ENCODE measurements around the gene TMEM236.
A peak's percentile ranks its signal among the peaks of the same experiment; 100 is the strongest.

TMEM236 gene

DNA sequence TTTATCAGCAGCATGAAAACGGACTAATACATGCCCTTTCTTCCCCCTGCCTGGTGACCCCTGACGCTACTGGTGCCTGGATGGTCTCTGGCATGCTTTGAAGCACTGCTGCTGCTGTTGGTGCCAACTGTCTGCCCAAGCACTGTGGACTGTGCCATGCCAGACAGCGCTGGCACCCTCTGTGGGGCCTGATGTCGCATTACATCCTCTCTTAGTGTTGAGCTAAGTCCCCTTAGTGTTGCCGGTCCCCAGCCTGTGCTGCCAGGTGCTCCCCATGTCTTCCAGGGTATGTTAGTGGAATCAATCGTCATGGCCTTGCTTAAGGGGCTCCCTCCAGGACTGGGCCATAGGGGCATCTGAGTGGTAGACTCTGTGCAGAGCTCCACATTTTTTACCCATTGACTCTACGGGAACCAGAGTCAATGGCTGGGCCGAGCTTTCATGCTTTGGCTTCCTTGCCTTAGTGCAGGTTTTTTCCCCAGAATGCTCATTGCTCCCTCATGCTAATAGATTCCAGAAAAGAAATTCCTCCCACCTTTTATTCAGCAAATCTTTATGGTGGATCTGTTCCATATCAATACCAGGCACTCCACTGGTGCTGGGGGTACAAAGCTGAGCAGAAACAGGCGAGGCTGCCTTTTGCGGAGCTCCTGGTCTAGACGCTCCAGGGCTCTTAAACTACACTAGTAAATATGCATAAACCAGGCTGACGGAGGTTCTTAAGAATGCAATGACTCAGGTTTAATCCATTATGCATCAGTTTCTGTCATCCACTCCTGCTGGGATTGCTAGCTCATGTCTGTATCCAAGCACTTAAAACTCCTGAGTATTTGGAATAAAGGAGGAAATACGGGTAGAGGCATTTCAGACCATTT is 35.3 kb downstream of the TMEM236 start:
- TF ChIP-seq TEAD4 (IDR thresholded peaks at IDR 0.05) (peak; percentile 66), YY1 (IDR thresholded peaks at IDR 0.05; ENCODE audit: low read depth) (no peak), EP300 (IDR thresholded peaks at IDR 0.05; ENCODE audit: borderline replicate concordance) (peak; percentile 32; the same call in 1 of the 2 replicates), EGR1 (IDR thresholded peaks at IDR 0.05) (no peak)

DNA sequence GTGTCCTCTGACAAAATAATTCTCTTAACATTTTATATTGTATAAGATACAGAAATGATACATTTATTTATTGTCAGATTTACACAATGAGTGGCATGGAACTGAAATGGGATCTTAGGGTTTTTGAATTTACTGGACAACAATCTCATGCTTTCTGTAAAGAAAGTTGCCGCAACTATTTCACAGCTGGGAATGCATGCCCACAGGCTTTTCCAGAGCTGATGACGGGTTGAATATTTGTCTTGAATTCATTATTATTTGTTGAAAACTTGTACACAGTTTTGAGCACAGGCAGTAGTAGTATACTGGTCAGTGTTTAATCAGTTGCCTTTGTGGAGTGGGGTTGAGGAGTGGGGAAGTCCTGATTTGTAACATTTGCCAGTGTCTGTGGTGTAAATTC is 36.6 kb downstream of the TMEM236 start:
- TF ChIP-seq EGR1 (IDR thresholded peaks at IDR 0.05) (no peak), FOXM1 (IDR thresholded peaks at IDR 0.05; ENCODE audit: borderline replicate concordance, low read depth) (no peak), YY1 (IDR thresholded peaks at IDR 0.05; ENCODE audit: low read depth) (no peak), TAF1 (IDR thresholded peaks at IDR 0.05; ENCODE audit: low read depth) (no peak), CREB1 (IDR thresholded peaks at IDR 0.05; ENCODE audit: low read depth) (no peak), TEAD4 (IDR thresholded peaks at IDR 0.05) (no peak), ZBTB7A (IDR thresholded peaks at IDR 0.05; ENCODE audit: low read depth) (no peak), EP300 (IDR thresholded peaks at IDR 0.05; ENCODE audit: borderline replicate concordance) (no peak), NFIC (IDR thresholded peaks at IDR 0.05) (no peak), CEBPB (IDR thresholded peaks at IDR 0.05) (no peak), RAD21 (IDR thresholded peaks at IDR 0.05; ENCODE audit: low read depth) (no peak), TCF12 (IDR thresholded peaks at IDR 0.05; ENCODE audit: low read depth) (no peak)
- TF ChIP-seq, protein P1, sequence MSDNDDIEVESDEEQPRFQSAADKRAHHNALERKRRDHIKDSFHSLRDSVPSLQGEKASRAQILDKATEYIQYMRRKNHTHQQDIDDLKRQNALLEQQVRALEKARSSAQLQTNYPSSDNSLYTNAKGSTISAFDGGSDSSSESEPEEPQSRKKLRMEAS (IDR thresholded peaks at IDR 0.05): no peak
- TF ChIP-seq, protein P2, sequence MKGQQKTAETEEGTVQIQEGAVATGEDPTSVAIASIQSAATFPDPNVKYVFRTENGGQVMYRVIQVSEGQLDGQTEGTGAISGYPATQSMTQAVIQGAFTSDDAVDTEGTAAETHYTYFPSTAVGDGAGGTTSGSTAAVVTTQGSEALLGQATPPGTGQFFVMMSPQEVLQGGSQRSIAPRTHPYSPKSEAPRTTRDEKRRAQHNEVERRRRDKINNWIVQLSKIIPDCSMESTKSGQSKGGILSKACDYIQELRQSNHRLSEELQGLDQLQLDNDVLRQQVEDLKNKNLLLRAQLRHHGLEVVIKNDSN (IDR thresholded peaks at IDR 0.05): no peak
- TF ChIP-seq, protein P3, sequence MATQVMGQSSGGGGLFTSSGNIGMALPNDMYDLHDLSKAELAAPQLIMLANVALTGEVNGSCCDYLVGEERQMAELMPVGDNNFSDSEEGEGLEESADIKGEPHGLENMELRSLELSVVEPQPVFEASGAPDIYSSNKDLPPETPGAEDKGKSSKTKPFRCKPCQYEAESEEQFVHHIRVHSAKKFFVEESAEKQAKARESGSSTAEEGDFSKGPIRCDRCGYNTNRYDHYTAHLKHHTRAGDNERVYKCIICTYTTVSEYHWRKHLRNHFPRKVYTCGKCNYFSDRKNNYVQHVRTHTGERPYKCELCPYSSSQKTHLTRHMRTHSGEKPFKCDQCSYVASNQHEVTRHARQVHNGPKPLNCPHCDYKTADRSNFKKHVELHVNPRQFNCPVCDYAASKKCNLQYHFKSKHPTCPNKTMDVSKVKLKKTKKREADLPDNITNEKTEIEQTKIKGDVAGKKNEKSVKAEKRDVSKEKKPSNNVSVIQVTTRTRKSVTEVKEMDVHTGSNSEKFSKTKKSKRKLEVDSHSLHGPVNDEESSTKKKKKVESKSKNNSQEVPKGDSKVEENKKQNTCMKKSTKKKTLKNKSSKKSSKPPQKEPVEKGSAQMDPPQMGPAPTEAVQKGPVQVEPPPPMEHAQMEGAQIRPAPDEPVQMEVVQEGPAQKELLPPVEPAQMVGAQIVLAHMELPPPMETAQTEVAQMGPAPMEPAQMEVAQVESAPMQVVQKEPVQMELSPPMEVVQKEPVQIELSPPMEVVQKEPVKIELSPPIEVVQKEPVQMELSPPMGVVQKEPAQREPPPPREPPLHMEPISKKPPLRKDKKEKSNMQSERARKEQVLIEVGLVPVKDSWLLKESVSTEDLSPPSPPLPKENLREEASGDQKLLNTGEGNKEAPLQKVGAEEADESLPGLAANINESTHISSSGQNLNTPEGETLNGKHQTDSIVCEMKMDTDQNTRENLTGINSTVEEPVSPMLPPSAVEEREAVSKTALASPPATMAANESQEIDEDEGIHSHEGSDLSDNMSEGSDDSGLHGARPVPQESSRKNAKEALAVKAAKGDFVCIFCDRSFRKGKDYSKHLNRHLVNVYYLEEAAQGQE (IDR thresholded peaks at IDR 0.05; ENCODE audit: low read depth): no peak

DNA sequence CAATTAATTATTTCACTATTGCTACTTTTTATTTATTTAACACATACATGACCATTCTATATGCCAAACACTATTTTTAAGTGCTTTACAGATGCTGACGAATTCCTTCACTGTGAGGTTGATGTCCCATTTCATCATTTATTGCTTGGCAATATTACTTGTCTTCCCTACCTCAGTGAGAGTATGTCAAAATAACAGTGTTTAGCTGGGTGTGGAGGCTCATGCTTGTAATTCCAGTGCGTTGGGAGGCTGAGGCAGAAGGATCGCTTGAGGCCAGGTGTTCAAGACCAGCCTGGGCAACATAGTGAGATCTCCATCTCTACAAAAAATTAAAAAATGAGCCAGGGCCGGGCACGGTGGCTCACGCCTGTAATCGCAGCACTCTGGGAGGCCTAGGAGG is 37.4 kb downstream of the TMEM236 start:
- TF ChIP-seq TAF1 (IDR thresholded peaks at IDR 0.05; ENCODE audit: low read depth) (no peak), CEBPB (IDR thresholded peaks at IDR 0.05) (no peak), TCF12 (IDR thresholded peaks at IDR 0.05; ENCODE audit: low read depth) (no peak)
- TF ChIP-seq, protein P1 (IDR thresholded peaks at IDR 0.05): no peak

DNA sequence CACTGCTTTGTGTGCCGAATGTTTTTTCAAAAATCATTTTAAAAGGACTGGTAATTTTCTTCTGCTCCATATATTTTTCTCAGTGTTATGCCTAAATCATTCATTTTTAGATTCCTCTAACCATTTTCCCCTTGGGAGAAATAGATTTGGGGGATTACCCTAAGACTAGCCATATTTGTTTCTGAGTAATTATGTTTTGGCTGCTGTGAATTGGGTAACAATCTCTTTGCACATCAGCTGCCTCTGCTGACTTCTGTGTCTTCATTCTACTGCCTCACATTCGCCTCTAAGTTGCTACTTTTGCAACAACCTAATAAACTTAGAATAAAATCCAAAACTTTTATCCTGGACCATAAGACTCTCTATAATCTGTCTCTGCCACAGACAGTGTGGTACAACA is 38.6 kb downstream of the TMEM236 start:
- TF ChIP-seq RAD21 (IDR thresholded peaks at IDR 0.05; ENCODE audit: low read depth) (no peak), CEBPB (IDR thresholded peaks at IDR 0.05) (no peak), TCF12 (IDR thresholded peaks at IDR 0.05; ENCODE audit: low read depth) (no peak), FOXM1 (IDR thresholded peaks at IDR 0.05; ENCODE audit: borderline replicate concordance, low read depth) (no peak), NFIC (IDR thresholded peaks at IDR 0.05) (no peak), EP300 (IDR thresholded peaks at IDR 0.05; ENCODE audit: borderline replicate concordance) (no peak), YY1 (IDR thresholded peaks at IDR 0.05; ENCODE audit: low read depth) (no peak)
- TF ChIP-seq, protein P2 (IDR thresholded peaks at IDR 0.05): no peak
- TF ChIP-seq, protein P3 (IDR thresholded peaks at IDR 0.05; ENCODE audit: low read depth): no peak

DNA sequence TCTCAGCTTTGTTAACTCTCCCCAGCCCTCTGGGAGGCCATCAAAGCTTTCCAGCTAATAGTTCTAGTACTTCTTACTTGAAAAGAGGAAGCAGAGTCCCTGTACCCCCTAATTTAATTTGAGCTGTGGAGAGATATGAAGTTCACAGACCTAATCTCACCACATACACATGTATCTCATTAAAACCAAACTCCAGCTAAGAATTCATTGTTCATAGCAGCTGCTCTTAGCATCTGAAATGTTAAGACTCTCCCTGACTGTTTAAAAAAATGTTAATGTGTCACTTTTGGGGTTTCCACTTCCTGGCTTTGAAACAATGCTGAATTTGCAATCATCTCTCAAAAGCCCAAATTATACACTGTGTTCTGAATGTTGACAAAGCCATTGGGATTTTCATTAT is 41.0 kb downstream of the TMEM236 start:
- TF ChIP-seq TCF12 (IDR thresholded peaks at IDR 0.05; ENCODE audit: low read depth) (no peak), NFIC (IDR thresholded peaks at IDR 0.05) (no peak), ZBTB7A (IDR thresholded peaks at IDR 0.05; ENCODE audit: low read depth) (no peak), TEAD4 (IDR thresholded peaks at IDR 0.05) (no peak), FOXM1 (IDR thresholded peaks at IDR 0.05; ENCODE audit: borderline replicate concordance, low read depth) (no peak)

Measured in Ishikawa (cell line).